ENCODE results near the gene PRH2. TPM values are rescaled to one million over a fixed set of nuclear protein-coding genes. Genes with fewer than 3 reads are reported as not detected.

Gene PRH2
- not detected for total RNA-seq

- intact Hi-C loops (cut with DNase I): no loop called here
- no peaks in the 10 kb centered on the region for H3K4me1 ChIP-seq
- TF ChIP-seq POLR2A (IDR thresholded peaks at IDR 0.05) (no peak), CTCF (IDR thresholded peaks at IDR 0.05) (no peak), POLR2AphosphoS5 (IDR thresholded peaks at IDR 0.05; ENCODE audit: insufficient read depth in 1 of 2, low read depth in 1 of 2) (no peak)
- H3K36me3 ChIP-seq: no peaks in the 10 kb centered on the region
- H3K27ac ChIP-seq: no peak within 1 kb of the TSS
- no peak within 1 kb of the TSS for H3K4me3 ChIP-seq
- DNase-seq (ENCODE audit: extremely low spot score in 2 of 2): no peak
- no peaks in the 10 kb centered on the region for H3K9me3 ChIP-seq
- no peaks in the 10 kb centered on the region for H3K27me3 ChIP-seq
Measured at GRCh38 chr12:10928746-10929286, at the start of gene PRH2. PRH2 (plus strand) TSS chr12:10929236; CDS start chr12:10929274, 38 bp downstream.

DNA sequence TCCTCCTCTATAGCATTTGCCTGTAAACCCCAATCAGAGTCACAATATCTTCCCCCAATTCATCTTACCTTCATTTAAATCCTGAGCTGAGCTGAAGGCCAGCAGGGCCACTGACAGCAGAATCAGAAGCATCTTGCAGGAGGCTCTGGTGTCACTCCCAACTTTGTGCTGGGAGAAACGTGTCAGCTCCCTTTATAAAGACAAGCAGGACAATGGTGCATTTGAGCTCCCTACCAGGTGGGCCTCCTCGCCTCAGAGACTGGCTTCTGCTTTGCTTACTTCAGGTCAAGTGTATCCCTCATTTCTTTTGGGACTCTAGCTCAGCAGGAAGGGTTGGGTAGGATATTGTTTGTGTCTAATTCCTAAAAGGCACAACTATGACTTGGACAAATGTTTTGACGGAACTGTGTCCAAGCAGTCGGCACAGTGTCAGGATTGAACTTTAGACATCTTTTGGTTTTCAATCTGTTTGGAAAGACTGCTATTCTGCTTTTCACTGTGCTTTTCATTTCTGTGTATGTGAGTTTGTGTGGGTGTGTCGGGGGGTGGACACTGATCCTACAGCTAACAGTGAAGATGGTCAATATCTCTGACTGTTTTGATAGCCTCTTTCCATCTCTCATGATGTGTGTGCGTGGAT is 44.8 kb upstream of the PRH2 start, which contains the start of gene PRH1:
PRH1 (minus strand) TSS at position 170 of the 640 bp plus-strand sequence; CDS start at position 132, 38 bp downstream.
- no peaks in the 10 kb centered on the region for H3K36me3 ChIP-seq
- no peaks in the 10 kb centered on the region for H3K9me3 ChIP-seq
- no peaks in the 10 kb centered on the region for H3K4me1 ChIP-seq
- DNase-seq (ENCODE audit: extremely low spot score in 2 of 2): no peak
- H3K4me3 ChIP-seq: no peak within 1 kb of the TSS
- H3K27ac ChIP-seq: no peak within 1 kb of the TSS
- no peaks in the 10 kb centered on the region for H3K27me3 ChIP-seq
- intact Hi-C loops (cut with DNase I): no loop called here
- no peak for TF ChIP-seq POLR2A (IDR thresholded peaks at IDR 0.05)

DNA sequence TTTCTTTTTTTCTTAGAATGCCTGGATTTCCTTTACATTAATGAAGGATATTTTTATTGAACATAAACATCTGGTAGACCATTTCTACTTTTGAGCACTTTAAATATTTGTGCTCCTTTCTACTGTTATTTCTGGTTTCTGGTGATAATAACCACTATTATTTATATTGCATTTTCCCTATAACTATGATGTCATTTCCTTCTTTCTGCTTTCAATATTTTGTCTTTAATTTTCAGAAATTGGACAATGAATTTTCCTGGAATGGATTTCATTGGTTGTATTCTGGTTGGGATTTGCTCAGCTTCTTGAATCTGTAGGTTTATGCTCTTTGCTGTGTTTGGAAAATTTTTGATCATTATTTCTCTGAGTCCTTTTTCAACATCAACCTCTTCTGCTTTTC is 39.8 kb upstream of the PRH2 start:
- no peaks in the 10 kb centered on the region for H3K9me3 ChIP-seq
- no peak overlapping the region for H3K4me3 ChIP-seq
- no peak overlapping the region for H3K27ac ChIP-seq
- no peak for DNase-seq (ENCODE audit: extremely low spot score in 2 of 2)
- H3K36me3 ChIP-seq: no peaks in the 10 kb centered on the region
- no peaks in the 10 kb centered on the region for H3K27me3 ChIP-seq
- H3K4me1 ChIP-seq: no peaks in the 10 kb centered on the region
- TF ChIP-seq POLR2AphosphoS5 (IDR thresholded peaks at IDR 0.05; ENCODE audit: insufficient read depth in 1 of 2, low read depth in 1 of 2) (no peak), POLR2A (IDR thresholded peaks at IDR 0.05) (no peak), CTCF (IDR thresholded peaks at IDR 0.05) (no peak)
- intact Hi-C loops (cut with DNase I): no loop called here

DNA sequence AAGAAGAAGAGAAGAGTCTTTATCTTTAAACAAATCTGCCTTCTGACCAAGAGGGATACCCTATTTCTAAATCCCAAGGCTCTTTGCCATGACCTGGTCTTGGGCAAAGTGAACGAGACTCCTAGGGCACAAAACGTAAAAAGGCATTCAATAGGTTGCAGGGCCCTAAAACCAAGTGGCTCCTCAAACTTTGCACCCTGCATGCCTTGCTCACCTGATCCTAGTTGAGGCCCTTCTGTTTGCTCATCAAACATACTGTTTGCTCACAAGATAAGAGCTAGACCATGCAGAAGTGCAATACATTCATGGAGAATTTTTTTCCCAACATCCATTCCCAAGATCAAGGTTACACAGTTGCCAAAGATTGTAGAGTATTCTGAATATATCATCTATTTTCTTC is 37.1 kb upstream of the PRH2 start:
- Histone ChIP-seq H3K27ac (no peak overlapping the region), H3K4me3 (no peak overlapping the region), H3K27me3 (no peaks in the 10 kb centered on the region), H3K9me3 (no peaks in the 10 kb centered on the region), H3K36me3 (no peaks in the 10 kb centered on the region), H3K4me1 (no peaks in the 10 kb centered on the region)
- intact Hi-C loops (cut with DNase I): no loop called here
- DNase-seq (ENCODE audit: extremely low spot score in 2 of 2): no peak
- TF ChIP-seq CTCF (IDR thresholded peaks at IDR 0.05) (no peak), POLR2AphosphoS5 (IDR thresholded peaks at IDR 0.05; ENCODE audit: insufficient read depth in 1 of 2, low read depth in 1 of 2) (no peak), POLR2A (IDR thresholded peaks at IDR 0.05) (no peak)

DNA sequence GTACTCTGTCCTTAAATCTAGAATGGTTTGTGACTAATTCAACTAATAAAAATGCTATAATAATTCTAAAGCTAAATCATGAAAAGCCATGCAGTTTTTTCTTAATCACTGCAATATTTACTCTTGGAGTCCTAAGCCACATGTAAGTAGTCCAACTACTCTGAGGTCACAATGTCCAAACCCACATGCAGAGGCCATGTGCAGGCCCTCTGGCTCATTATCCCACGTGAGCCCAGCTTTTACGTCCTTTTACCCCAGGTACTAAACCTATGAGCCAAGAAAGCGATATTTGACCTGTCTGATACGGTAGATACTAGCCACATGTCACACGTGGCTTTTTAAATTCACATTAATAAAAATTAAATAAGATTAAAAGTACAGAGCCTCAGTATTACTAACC is 32.2 kb upstream of the PRH2 start:
- TF ChIP-seq POLR2AphosphoS5 (IDR thresholded peaks at IDR 0.05; ENCODE audit: insufficient read depth in 1 of 2, low read depth in 1 of 2) (no peak), CTCF (IDR thresholded peaks at IDR 0.05) (no peak), POLR2A (IDR thresholded peaks at IDR 0.05) (no peak)
- H3K27me3 ChIP-seq: no peaks in the 10 kb centered on the region
- H3K9me3 ChIP-seq: no peaks in the 10 kb centered on the region
- DNase-seq (ENCODE audit: extremely low spot score in 2 of 2): no peak
- no peak overlapping the region for H3K27ac ChIP-seq
- intact Hi-C loops (cut with DNase I): no loop called here
- no peak overlapping the region for H3K4me3 ChIP-seq
- no peaks in the 10 kb centered on the region for H3K4me1 ChIP-seq
- no peaks in the 10 kb centered on the region for H3K36me3 ChIP-seq

Measured in vagina (tissue), 2 donors.